ENCODE data around the gene PKP1.

The PKP1 gene

GRCh38 chr1:201311356-201312011 lies 28.2 kb downstream of the PKP1 start:
- DNase-seq: no peak

- no peak for DNase-seq
Observed at GRCh38 chr1:201312298-201312697, 29.0 kb downstream of the PKP1 start.

GRCh38 chr1:201313086-201313485 lies 29.8 kb downstream of the PKP1 start:
- DNase-seq: no peak

- no peak for DNase-seq
Observed at GRCh38 chr1:201316556-201316955, 33.2 kb downstream of the PKP1 start.

GRCh38 chr1:201317551-201317950 lies 34.2 kb downstream of the PKP1 start:
- DNase-seq: peak; percentile 2

GRCh38 chr1:201318504-201319340 lies 35.4 kb downstream of the PKP1 start:
- peak; percentile 5 for DNase-seq

GRCh38 chr1:201319631-201320030 lies 36.3 kb downstream of the PKP1 start:
- peak; percentile 6 for DNase-seq

GRCh38 chr1:201320168-201320788 lies 37.0 kb downstream of the PKP1 start:
- peak; percentile 15 for DNase-seq

- peak; percentile 4 for DNase-seq
Observed at GRCh38 chr1:201321826-201322390, 38.6 kb downstream of the PKP1 start.

GRCh38 chr1:201322653-201323510 lies 39.6 kb downstream of the PKP1 start:
- DNase-seq: no peak

GRCh38 chr1:201324306-201324705 lies 41.0 kb downstream of the PKP1 start:
- no peak for DNase-seq

- no peak for DNase-seq
Observed at GRCh38 chr1:201324821-201325677, 41.7 kb downstream of the PKP1 start.

- DNase-seq: no peak
Observed at GRCh38 chr1:201325678-201326060, 42.4 kb downstream of the PKP1 start.

GRCh38 chr1:201326710-201327109 lies 43.4 kb downstream of the PKP1 start:
- no peak for DNase-seq

GRCh38 chr1:201327687-201328240 lies 44.5 kb downstream of the PKP1 start:
- peak; percentile 5 for DNase-seq

- no peak for DNase-seq
Observed at GRCh38 chr1:201328576-201328975, 45.3 kb downstream of the PKP1 start.

GRCh38 chr1:201329286-201329685 lies 46.0 kb downstream of the PKP1 start:
- no peak for DNase-seq

GRCh38 chr1:201329801-201330200 lies 46.5 kb downstream of the PKP1 start:
- DNase-seq: no peak

- no peak for DNase-seq
Observed at GRCh38 chr1:201330541-201330940, 47.2 kb downstream of the PKP1 start.

- DNase-seq: no peak
Observed at GRCh38 chr1:201331166-201331565, 47.9 kb downstream of the PKP1 start.

GRCh38 chr1:201332021-201332420 lies 48.7 kb downstream of the PKP1 start:
- DNase-seq: no peak

Measured in right hindlimb (tissue), 1 donor.